Fibroblast of mammary gland (primary cell): ENCODE measurements around the gene LAMA5.

Experiments
- DNase-seq: peaks from one replicate; pipeline ENCODE4 v3.0.0-alpha.2; 2010; ENCODE audit warnings: low read depth
- H3K4me3 ChIP-seq: 2 replicates; pipeline ENCODE4 v1.5.1; 2011; ENCODE audit warnings: low read depth, mild to moderate bottlenecking, low read length, moderate library complexity; ENCODE audit not compliant: control insufficient read depth
- TF ChIP-seq, protein P1 (sequence below): conservative IDR thresholded peaks from 2 replicates; pipeline ENCODE4 v1.5.1; 2011; ENCODE audit warnings: low read depth, low read length, inconsistent platforms; ENCODE audit not compliant: control insufficient read depth, insufficient read depth

LAMA5 gene

DNA sequence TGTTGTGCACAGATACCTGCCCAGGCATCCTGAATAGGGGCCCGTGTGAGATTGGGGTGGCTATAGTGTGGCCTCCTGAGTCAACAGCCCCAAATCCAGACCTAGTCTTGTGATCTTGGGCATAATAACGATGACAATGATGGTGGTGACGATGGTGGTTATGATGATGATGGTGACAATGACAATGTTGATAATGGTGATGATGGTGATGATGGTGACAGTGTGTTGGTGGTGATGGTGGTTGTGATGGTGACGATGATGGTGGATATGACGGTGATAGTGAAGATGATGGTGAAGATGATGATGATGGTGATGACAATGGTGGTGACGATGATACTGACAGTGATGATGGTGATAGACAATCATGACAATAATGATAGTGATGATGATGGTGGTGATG lies 14.7 kb upstream of the LAMA5 start:
- no peak overlapping the region for H3K4me3 ChIP-seq
- TF ChIP-seq, protein P1, sequence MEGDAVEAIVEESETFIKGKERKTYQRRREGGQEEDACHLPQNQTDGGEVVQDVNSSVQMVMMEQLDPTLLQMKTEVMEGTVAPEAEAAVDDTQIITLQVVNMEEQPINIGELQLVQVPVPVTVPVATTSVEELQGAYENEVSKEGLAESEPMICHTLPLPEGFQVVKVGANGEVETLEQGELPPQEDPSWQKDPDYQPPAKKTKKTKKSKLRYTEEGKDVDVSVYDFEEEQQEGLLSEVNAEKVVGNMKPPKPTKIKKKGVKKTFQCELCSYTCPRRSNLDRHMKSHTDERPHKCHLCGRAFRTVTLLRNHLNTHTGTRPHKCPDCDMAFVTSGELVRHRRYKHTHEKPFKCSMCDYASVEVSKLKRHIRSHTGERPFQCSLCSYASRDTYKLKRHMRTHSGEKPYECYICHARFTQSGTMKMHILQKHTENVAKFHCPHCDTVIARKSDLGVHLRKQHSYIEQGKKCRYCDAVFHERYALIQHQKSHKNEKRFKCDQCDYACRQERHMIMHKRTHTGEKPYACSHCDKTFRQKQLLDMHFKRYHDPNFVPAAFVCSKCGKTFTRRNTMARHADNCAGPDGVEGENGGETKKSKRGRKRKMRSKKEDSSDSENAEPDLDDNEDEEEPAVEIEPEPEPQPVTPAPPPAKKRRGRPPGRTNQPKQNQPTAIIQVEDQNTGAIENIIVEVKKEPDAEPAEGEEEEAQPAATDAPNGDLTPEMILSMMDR: no peak
- DNase-seq: no peak

GRCh38 chr20:62381202-62381797 lies 14.2 kb upstream of the LAMA5 start:
- no peak for DNase-seq
- H3K4me3 ChIP-seq: no peak overlapping the region
- TF ChIP-seq, protein P1: no peak

- TF ChIP-seq, protein P1: no peak
- DNase-seq: no peak
- H3K4me3 ChIP-seq: no peak overlapping the region
These were observed 11.1 kb upstream of the LAMA5 start for GRCh38 chr20:62378215-62378614.

DNA sequence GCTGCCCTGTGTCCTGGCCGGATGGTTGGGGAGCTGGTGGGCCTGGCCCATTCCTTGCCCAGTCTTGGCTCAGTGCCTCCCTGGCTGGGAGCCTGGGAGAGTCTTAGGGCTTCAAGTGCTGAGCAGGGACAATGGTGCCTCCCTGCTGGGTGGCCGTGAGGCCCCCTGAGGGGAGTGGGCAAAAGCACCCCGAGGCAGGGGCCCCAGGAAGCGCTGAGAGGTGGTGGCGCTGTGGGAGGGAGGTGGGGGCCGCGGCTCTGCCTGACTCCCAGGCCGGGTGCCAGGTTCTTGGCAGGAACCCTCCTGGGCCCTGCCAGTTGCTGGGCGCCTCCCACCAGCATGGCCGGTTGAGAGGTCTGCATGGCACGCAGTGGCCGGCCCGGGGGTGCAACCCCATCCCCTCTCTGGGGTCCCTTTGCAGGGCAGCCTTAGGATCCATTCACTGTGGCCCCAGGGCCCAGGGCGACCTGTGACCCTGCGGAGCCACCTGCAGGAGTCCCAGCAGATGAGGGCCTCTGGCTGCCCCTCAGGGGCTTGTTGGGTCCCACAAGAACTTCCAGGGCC lies 10.6 kb upstream of the LAMA5 start:
- no peak overlapping the region for H3K4me3 ChIP-seq
- TF ChIP-seq, protein P1: no peak
- no peak for DNase-seq

DNA sequence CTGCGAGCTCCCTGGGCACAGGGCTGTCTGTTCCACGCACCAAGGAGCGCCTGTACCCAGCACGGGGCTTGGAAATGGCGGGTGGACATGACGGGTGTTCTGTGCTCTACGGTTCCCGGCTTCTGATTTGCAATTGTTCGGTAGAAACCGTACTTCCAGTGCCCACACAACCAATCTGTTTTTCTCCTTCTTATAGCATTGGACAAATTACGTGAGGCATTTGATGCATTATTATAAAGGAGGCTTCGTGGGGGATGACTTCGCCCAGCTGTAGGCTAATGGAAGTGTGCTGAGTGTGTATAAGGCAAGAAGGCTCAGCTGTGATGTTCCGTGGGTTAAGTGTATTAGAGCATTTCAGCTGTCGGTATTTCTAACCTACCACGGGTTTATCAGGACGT lies 10.0 kb upstream of the LAMA5 start:
- TF ChIP-seq, protein P1: no peak
- H3K4me3 ChIP-seq: no peak overlapping the region
- no peak for DNase-seq

GRCh38 chr20:62376112-62377063 lies 9.3 kb upstream of the LAMA5 start:
- TF ChIP-seq, protein P1: peak; percentile 36
- DNase-seq: peak; percentile 29
- no peak overlapping the region for H3K4me3 ChIP-seq
